PC-3 (cell line): ENCODE data around the gene UBXN2A. TPM values are rescaled to one million over a fixed set of nuclear protein-coding genes. Genes with fewer than 3 reads are reported as not detected.

ENCODE experiments used
- ATAC-seq: fragments of 200-7000 bp; cut with Tn5 transposase; 2 replicates; pipeline ENCODE4 v1.9.1; 2020; ENCODE audit warnings: mild to moderate bottlenecking, moderate library complexity
- BruUV-seq: library from RNA; stranded (reverse); fragments of 400-500 nt; replicated peaks from 2 replicates; lab custom pipeline; 2021; lab: Mats Ljungman, UMichigan
- CTCF ChIA-PET: fragments of 300-600 bp; sonication (Branson Sonifier 250); formaldehyde crosslinking; loops from one replicate; lab custom pipeline; 2022; ENCODE audit warnings: antibody characterized with exemption; lab: Charles Lee
- POLR2A ChIA-PET: fragments of 300-600 bp; sonication (Branson Sonifier 250); formaldehyde crosslinking; loops from one replicate; lab custom pipeline; 2022; ENCODE audit warnings: antibody characterized with exemption; ENCODE audit not compliant: unreplicated experiment; lab: Charles Lee
- DNase-seq: peaks from one replicate; pipeline ENCODE4 v3.0.0-alpha.2; 2015
- H2AFZ ChIP-seq: fragments of 300-600 bp; sonication (generic); 2 replicates; pipeline ENCODE4 v1.6.0; 2016; ENCODE audit warnings: antibody characterized with exemption, low read length
- H3F3A ChIP-seq: fragments of 300-600 bp; sonication (generic); one replicate; pipeline ENCODE4 v1.6.0; 2017; ENCODE audit warnings: antibody characterized with exemption, low read length, control low read depth, mild to moderate bottlenecking; ENCODE audit not compliant: unreplicated experiment
- H3K27ac ChIP-seq: fragments of 300-600 bp; sonication (generic); 2 replicates; pipeline ENCODE4 v1.5.1; 2016; ENCODE audit warnings: mild to moderate bottlenecking, low read length
- H3K27me3 ChIP-seq: fragments of 300-600 bp; sonication (generic); 2 replicates; pipeline ENCODE4 v1.6.1; 2016; ENCODE audit warnings: low read length, mixed read lengths
- H3K36me3 ChIP-seq: fragments of 300-600 bp; sonication (generic); 2 replicates; pipeline ENCODE4 v1.6.1; 2016; ENCODE audit warnings: low read depth, mixed run types, low read length, mixed read lengths
- H3K4me1 ChIP-seq: fragments of 300-600 bp; sonication (generic); 2 replicates; pipeline ENCODE4 v1.5.1; 2016; ENCODE audit warnings: low read length; ENCODE audit not compliant: insufficient read depth
- H3K4me2 ChIP-seq: fragments of 300-600 bp; sonication (generic); 2 replicates; pipeline ENCODE4 v1.6.0; 2016; ENCODE audit warnings: low read length
- H3K4me3 ChIP-seq: fragments of 300-600 bp; sonication (generic); 2 replicates; pipeline ENCODE4 v1.5.1; 2016; ENCODE audit warnings: mild to moderate bottlenecking, low read length, mixed read lengths
- H3K79me2 ChIP-seq: fragments of 300-600 bp; sonication (generic); 2 replicates; pipeline ENCODE4 v1.6.1; 2017; ENCODE audit warnings: low read length, mixed read lengths
- H3K9ac ChIP-seq: fragments of 300-600 bp; sonication (generic); 2 replicates; pipeline ENCODE4 v1.6.0; 2016; ENCODE audit warnings: mild to moderate bottlenecking, low read length
- H3K9me2 ChIP-seq: fragments of 300-600 bp; sonication (generic); replicated peaks from 2 replicates; pipeline ENCODE4 v1.6.1; 2016; ENCODE audit warnings: mixed run types, low read length, mixed read lengths
- H3K9me3 ChIP-seq: fragments of 300-600 bp; sonication (generic); 2 replicates; pipeline ENCODE4 v1.6.1; 2016; ENCODE audit warnings: low read length, mixed read lengths
- H4K20me1 ChIP-seq: fragments of 300-600 bp; sonication (generic); 2 replicates; pipeline ENCODE4 v1.6.1; 2016; ENCODE audit warnings: low read length, mixed read lengths
- CTCF ChIP-seq: fragments of 300-600 bp; sonication (generic); conservative IDR thresholded peaks from 2 replicates; pipeline ENCODE4 v1.5.1; 2017; ENCODE audit warnings: antibody characterized with exemption, low read depth, mild to moderate bottlenecking, low read length
- EZH2 ChIP-seq: fragments of 300-600 bp; sonication (generic); IDR thresholded peaks from one replicate; pipeline ENCODE4 v1.6.1; 2017; ENCODE audit warnings: antibody characterized with exemption, mild to moderate bottlenecking, low read length; ENCODE audit not compliant: unreplicated experiment
- EZH2phosphoT487 ChIP-seq: fragments of 300-600 bp; sonication (generic); IDR thresholded peaks from 2 replicates; pipeline ENCODE4 v1.6.1; 2018; ENCODE audit warnings: mild to moderate bottlenecking, antibody characterized with exemption, low read length, borderline replicate concordance
- intact Hi-C: fragments of 100-400 bp; cut with micrococcal nuclease; formaldehyde crosslinking; loops from 2 replicates; pipeline ENCODE4 v1.9.0; 2023
- total RNA-seq: library from RNA; depleted of rRNA; stranded (reverse); fragments of >200 nt; gene quantifications from 2 replicates; pipeline ENCODE4 v1.2.3, GENCODE V29; 2014

Gene UBXN2A
- total RNA-seq, 1 experiment from 2014 or later, result 15.4 TPM

GRCh38 chr2:24021122-24021998, 81.1 kb downstream of the UBXN2A start:
- Histone ChIP-seq H3K79me2 (no peaks in the 10 kb centered on the region), H3K9me2 (no peaks in the 10 kb centered on the region), H3K27ac (peak overlapping the region; percentile 39), H3K9me3 (no peaks in the 10 kb centered on the region), H3K4me2 (no peak overlapping the region), H3K4me1 (peaks cover 27% of the 10 kb centered on the region), H3K4me3 (no peak overlapping the region), H4K20me1 (no peaks in the 10 kb centered on the region), H3K36me3 (no peaks in the 10 kb centered on the region; the same call in 1 of the 2 replicates), H3K27me3 (no peaks in the 10 kb centered on the region), H3K9ac (no peak overlapping the region), H2AFZ (0 out of 2 replicates have a peak overlapping the region, but pooled peaks have one; percentile 24), H3F3A (no peaks in the 10 kb centered on the region)
- ATAC-seq (peak; percentile 87), DNase-seq (peak; percentile 90)
- no TSS peak for BruUV-seq
- intact Hi-C loops, result no loop called here
- CTCF ChIA-PET, result no interaction called here
- TF ChIP-seq EZH2, result no peak
- TF ChIP-seq CTCF, result peak; percentile 59
- TF ChIP-seq EZH2phosphoT487, result no peak
- POLR2A ChIA-PET, result no interaction called here

- Histone ChIP-seq H3K4me2 (no peak overlapping the region), H3K27me3 (no peaks in the 10 kb centered on the region), H4K20me1 (no peaks in the 10 kb centered on the region), H3K9ac (no peak overlapping the region), H3K79me2 (no peaks in the 10 kb centered on the region), H3F3A (no peaks in the 10 kb centered on the region), H3K9me2 (no peaks in the 10 kb centered on the region), H3K27ac (no peak overlapping the region), H2AFZ (no peak overlapping the region), H3K4me3 (no peak overlapping the region), H3K9me3 (no peaks in the 10 kb centered on the region), H3K36me3 (peaks cover 3% of the 10 kb centered on the region; the same call in 1 of the 2 replicates), H3K4me1 (peaks cover 17% of the 10 kb centered on the region)
- no peak for ATAC-seq
- POLR2A ChIA-PET, result no interaction called here
- TF ChIP-seq EZH2, result no peak
- TF ChIP-seq CTCF, result no peak
- no peak for TF ChIP-seq EZH2phosphoT487
- CTCF ChIA-PET, result no interaction called here
- intact Hi-C loops, result no loop called here
- no peak for DNase-seq
- BruUV-seq, result no TSS peak
These were observed 82.2 kb downstream of the UBXN2A start for GRCh38 chr2:24022324-24022974.
